Esophagus squamous epithelium (tissue), 4 donors: Measurements from ENCODE around the gene IFIH1.

ENCODE experiments used
- CTCF ChIP-seq, 6 experiments: fragments of 450-650 bp in 4 of 6; fragments of 200-600 bp in 2 of 6; sonication (generic) in 2 of 6; IDR thresholded peaks; one replicate each; pipeline ENCODE4 v1.5.1; 2016 to 2019; ENCODE audit warnings: antibody characterized with exemption in 6 of 6, mild to moderate bottlenecking in 4 of 6, moderate library complexity in 4 of 6
- POLR2A ChIP-seq, 4 donors: fragments of 450-650 bp; IDR thresholded peaks; one replicate each; pipeline ENCODE4 v1.6.1; 2017; ENCODE audit warnings: antibody characterized with exemption in 4 of 4, mild to moderate bottlenecking in 4 of 4, moderate library complexity in 3 of 4

GRCh38 chr2:162242586-162243280, 75.8 kb downstream of the IFIH1 start:
- TF ChIP-seq POLR2A (IDR thresholded peaks at IDR 0.05) (no peak), CTCF (IDR thresholded peaks at IDR 0.05) (no peak)
